GM12878 (cell line): ENCODE measurements around the gene MARF1.

ENCODE experiments used
- EP300 ChIP-seq, 2 experiments: fragments of 150-350 bp in 1 of 2; IDR thresholded peaks; 2 replicates each; pipeline ENCODE4 v1.6.1; 2011 to 2012; ENCODE audit warnings: low read depth in 2 of 2, low read length in 2 of 2, borderline replicate concordance in 1 of 2, improper control_type of control experiment in 1 of 2, inconsistent platforms in 1 of 2; ENCODE audit not compliant: control insufficient read depth in 1 of 2
- HCFC1 ChIP-seq: fragments of 150-350 bp; IDR thresholded peaks from 2 replicates; pipeline ENCODE4 v1.6.1; 2014; ENCODE audit warnings: low read length
- JUND ChIP-seq: IDR thresholded peaks from 2 replicates; pipeline ENCODE4 v1.6.1; 2012; ENCODE audit warnings: low read depth, mild to moderate bottlenecking, low read length, improper control_type of control experiment, moderate library complexity
- NRF1 ChIP-seq: conservative IDR thresholded peaks from 2 replicates; pipeline ENCODE4 v1.6.1; 2011; ENCODE audit warnings: mild to moderate bottlenecking, low read depth, low read length, improper control_type of control experiment
- POLR2AphosphoS5 ChIP-seq: IDR thresholded peaks from 2 replicates; pipeline ENCODE4 v1.6.1; 2011; ENCODE audit warnings: mild to moderate bottlenecking, low read length, inconsistent platforms
- RAD21 ChIP-seq: IDR thresholded peaks from 2 replicates; pipeline ENCODE4 v1.6.1; 2011; ENCODE audit warnings: mild to moderate bottlenecking, low read depth, low read length, moderate library complexity; ENCODE audit not compliant: insufficient read depth
- SIN3A ChIP-seq: IDR thresholded peaks from 2 replicates; pipeline ENCODE4 v1.6.1; 2012; ENCODE audit warnings: low read depth, low read length, improper control_type of control experiment
- SRF ChIP-seq, 2 experiments: IDR thresholded peaks; 2 replicates each; pipeline ENCODE4 v1.6.1; 2011; ENCODE audit warnings: low read depth in 2 of 2, low read length in 2 of 2, mild to moderate bottlenecking in 1 of 2, moderate library complexity in 1 of 2
- TF ChIP-seq, protein P1 (sequence below), 3 experiments: IDR thresholded peaks in 2 of 3; conservative IDR thresholded peaks in 1 of 3; 2 replicates each; pipeline ENCODE4 v1.5.1; 2011; ENCODE audit warnings: low read depth in 3 of 3, low read length in 3 of 3, mild to moderate bottlenecking in 3 of 3, control low read depth in 2 of 3, moderate library complexity in 2 of 3, inconsistent platforms in 1 of 3, mixed read lengths in 1 of 3; ENCODE audit not compliant: control insufficient read depth in 2 of 3, insufficient read depth in 1 of 3; ENCODE audit errors: extremely low read depth in 1 of 3
- TF ChIP-seq, protein P2 (sequence below): IDR thresholded peaks from 2 replicates; pipeline ENCODE4 v1.6.1; 2011; ENCODE audit warnings: low read depth, low read length, improper control_type of control experiment, borderline replicate concordance
- TF ChIP-seq, protein P3 (sequence below): fragments of 450-650 bp; IDR thresholded peaks from 2 replicates; pipeline ENCODE4 v1.6.1; 2017; ENCODE audit warnings: mild to moderate bottlenecking
- TF ChIP-seq, protein P4 (sequence below): IDR thresholded peaks from 2 replicates; pipeline ENCODE4 v1.6.1; 2011; ENCODE audit warnings: borderline replicate concordance, low read depth, mild to moderate bottlenecking, moderate library complexity, mixed read lengths, low read length; ENCODE audit not compliant: insufficient read depth; ENCODE audit errors: extremely low read length

DNA sequence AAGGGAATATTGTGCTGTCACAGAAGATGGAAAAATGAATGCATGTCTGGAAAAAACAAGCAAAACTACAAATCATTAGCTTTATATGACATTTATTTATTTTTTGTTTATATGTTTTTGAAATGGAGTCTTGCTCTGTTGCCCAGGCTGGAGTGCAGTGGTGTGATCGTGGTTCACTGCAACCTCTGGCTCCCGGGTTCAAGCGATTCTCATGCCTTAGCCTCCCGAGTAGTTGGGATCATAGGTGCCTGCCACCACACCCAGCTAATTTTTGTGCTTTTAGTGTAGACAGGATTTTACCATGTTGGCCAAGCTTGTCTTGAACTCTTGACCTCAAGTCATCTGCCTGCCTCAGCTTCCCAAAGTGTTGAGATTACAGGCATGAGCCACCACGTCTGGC is 15.6 kb upstream of the MARF1 start:
- TF ChIP-seq, protein P1, sequence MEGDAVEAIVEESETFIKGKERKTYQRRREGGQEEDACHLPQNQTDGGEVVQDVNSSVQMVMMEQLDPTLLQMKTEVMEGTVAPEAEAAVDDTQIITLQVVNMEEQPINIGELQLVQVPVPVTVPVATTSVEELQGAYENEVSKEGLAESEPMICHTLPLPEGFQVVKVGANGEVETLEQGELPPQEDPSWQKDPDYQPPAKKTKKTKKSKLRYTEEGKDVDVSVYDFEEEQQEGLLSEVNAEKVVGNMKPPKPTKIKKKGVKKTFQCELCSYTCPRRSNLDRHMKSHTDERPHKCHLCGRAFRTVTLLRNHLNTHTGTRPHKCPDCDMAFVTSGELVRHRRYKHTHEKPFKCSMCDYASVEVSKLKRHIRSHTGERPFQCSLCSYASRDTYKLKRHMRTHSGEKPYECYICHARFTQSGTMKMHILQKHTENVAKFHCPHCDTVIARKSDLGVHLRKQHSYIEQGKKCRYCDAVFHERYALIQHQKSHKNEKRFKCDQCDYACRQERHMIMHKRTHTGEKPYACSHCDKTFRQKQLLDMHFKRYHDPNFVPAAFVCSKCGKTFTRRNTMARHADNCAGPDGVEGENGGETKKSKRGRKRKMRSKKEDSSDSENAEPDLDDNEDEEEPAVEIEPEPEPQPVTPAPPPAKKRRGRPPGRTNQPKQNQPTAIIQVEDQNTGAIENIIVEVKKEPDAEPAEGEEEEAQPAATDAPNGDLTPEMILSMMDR (IDR thresholded peaks at IDR 0.05 in 2 of 3, conservative IDR thresholded peaks at IDR 0.05 in 1 of 3; ENCODE audit: control insufficient read depth in 2 of 3, extremely low read depth in 1 of 3, insufficient read depth in 1 of 3, low read depth in 3 of 3, low read length in 3 of 3): no peak
- TF ChIP-seq, protein P2, sequence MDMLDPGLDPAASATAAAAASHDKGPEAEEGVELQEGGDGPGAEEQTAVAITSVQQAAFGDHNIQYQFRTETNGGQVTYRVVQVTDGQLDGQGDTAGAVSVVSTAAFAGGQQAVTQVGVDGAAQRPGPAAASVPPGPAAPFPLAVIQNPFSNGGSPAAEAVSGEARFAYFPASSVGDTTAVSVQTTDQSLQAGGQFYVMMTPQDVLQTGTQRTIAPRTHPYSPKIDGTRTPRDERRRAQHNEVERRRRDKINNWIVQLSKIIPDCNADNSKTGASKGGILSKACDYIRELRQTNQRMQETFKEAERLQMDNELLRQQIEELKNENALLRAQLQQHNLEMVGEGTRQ: no peak
- TF ChIP-seq SRF (IDR thresholded peaks at IDR 0.05; ENCODE audit: low read depth in 2 of 2, low read length in 2 of 2): no peak
- no peak for TF ChIP-seq JUND
- TF ChIP-seq, protein P3, sequence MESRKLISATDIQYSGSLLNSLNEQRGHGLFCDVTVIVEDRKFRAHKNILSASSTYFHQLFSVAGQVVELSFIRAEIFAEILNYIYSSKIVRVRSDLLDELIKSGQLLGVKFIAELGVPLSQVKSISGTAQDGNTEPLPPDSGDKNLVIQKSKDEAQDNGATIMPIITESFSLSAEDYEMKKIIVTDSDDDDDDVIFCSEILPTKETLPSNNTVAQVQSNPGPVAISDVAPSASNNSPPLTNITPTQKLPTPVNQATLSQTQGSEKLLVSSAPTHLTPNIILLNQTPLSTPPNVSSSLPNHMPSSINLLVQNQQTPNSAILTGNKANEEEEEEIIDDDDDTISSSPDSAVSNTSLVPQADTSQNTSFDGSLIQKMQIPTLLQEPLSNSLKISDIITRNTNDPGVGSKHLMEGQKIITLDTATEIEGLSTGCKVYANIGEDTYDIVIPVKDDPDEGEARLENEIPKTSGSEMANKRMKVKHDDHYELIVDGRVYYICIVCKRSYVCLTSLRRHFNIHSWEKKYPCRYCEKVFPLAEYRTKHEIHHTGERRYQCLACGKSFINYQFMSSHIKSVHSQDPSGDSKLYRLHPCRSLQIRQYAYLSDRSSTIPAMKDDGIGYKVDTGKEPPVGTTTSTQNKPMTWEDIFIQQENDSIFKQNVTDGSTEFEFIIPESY: no peak
- TF ChIP-seq RAD21: no peak
- TF ChIP-seq EP300 (IDR thresholded peaks at IDR 0.05; ENCODE audit: borderline replicate concordance in 1 of 2, control insufficient read depth in 1 of 2, low read depth in 2 of 2, low read length in 2 of 2): no peak
- no peak for TF ChIP-seq POLR2AphosphoS5
- no peak for TF ChIP-seq HCFC1
- TF ChIP-seq SIN3A: no peak
- no peak for TF ChIP-seq NRF1
- TF ChIP-seq, protein P4, sequence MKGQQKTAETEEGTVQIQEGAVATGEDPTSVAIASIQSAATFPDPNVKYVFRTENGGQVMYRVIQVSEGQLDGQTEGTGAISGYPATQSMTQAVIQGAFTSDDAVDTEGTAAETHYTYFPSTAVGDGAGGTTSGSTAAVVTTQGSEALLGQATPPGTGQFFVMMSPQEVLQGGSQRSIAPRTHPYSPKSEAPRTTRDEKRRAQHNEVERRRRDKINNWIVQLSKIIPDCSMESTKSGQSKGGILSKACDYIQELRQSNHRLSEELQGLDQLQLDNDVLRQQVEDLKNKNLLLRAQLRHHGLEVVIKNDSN: no peak
